Thyroid gland (tissue), 4 donors: Measurements from ENCODE around the gene SIPA1. TPM values are rescaled to one million over a fixed set of nuclear protein-coding genes. Genes with fewer than 3 reads are reported as not detected.
"Not testable (repeated sequence)": the region's sequence is repeated elsewhere in the genome, so short reads cannot be mapped to it uniquely, and the experiment has no call there.

Source experiments
- DNase-seq, 2 donors: peaks; one replicate each; pipeline ENCODE4 v3.0.0-alpha.2; 2019
- H3K27ac ChIP-seq, 3 donors: fragments of 200-600 bp; sonication (generic); 1 replicate in 2 of 3; 2 replicates in 1 of 3; pipeline ENCODE4 v1.5.1; 2016 to 2019; ENCODE audit warnings: mild to moderate bottlenecking in 1 of 3, moderate library complexity in 1 of 3
- H3K27me3 ChIP-seq: fragments of 200-600 bp; sonication (generic); one replicate; pipeline ENCODE4 v1.5.1; 2019
- H3K36me3 ChIP-seq, 2 donors: fragments of 200-600 bp; sonication (generic); one replicate each; pipeline ENCODE4 v1.5.1; 2016 to 2019
- H3K4me1 ChIP-seq, 2 donors: fragments of 200-600 bp; sonication (generic); one replicate each; pipeline ENCODE4 v1.5.1; 2017 to 2019
- H3K4me3 ChIP-seq, 3 donors: fragments of 200-600 bp; sonication (generic); replicated peaks in 1 of 3; 1 replicate in 2 of 3; 2 replicates in 1 of 3; pipeline ENCODE4 v1.5.1; 2016; ENCODE audit warnings: mild to moderate bottlenecking in 1 of 3
- H3K9me3 ChIP-seq: fragments of 200-600 bp; sonication (generic); one replicate; pipeline ENCODE4 v1.5.1; 2017
- CTCF ChIP-seq, 6 experiments: fragments of 200-600 bp in 3 of 6; fragments of 450-650 bp in 3 of 6; sonication (generic) in 3 of 6; IDR thresholded peaks; one replicate each; pipeline ENCODE4 v1.5.1; 2016 to 2019; ENCODE audit warnings: antibody characterized with exemption in 6 of 6, mild to moderate bottlenecking in 2 of 6, inconsistent platforms in 1 of 6, moderate library complexity in 1 of 6
- POLR2A ChIP-seq, 2 donors: fragments of 450-650 bp; IDR thresholded peaks; one replicate each; pipeline ENCODE4 v1.6.1; 2017; ENCODE audit warnings: antibody characterized with exemption in 2 of 2, mild to moderate bottlenecking in 2 of 2, moderate library complexity in 1 of 2
- WGBS, 2 donors: methylation state at CpG; one replicate each; pipeline ENCODE4 v1.1.5; 2017; 5-methylcytosine and 5-hydroxymethylcytosine counted together
- intact Hi-C: fragments of 100-400 bp; cut with DNase I; formaldehyde crosslinking; loops from one replicate; pipeline ENCODE4 v1.15.1; 2023
- total RNA-seq, 4 donors: library from RNA; depleted of rRNA; stranded (reverse); fragments of >200 nt; gene quantifications; one replicate each; pipeline ENCODE4 v1.2.3, GENCODE V29; 2016

The SIPA1 gene
- total RNA-seq, 4 donors from 2014 or later = 19.2 to 40.6 (median 32.7) TPM

- DNase-seq = no peak
- Histone ChIP-seq H3K4me1 (peaks cover 4 to 36% of the 10 kb centered on the region in 2 donors), H3K27me3 (no peaks in the 10 kb centered on the region), H3K36me3 (peaks cover 32 to 39% of the 10 kb centered on the region in 2 donors), H3K4me3 (no peak overlapping the region), H3K27ac (no peak overlapping the region), H3K9me3 (no peaks in the 10 kb centered on the region)
- TF ChIP-seq CTCF (IDR thresholded peaks at IDR 0.05) (no peak), POLR2A (IDR thresholded peaks at IDR 0.05) (no peak)
- intact Hi-C loops = no loop called here
- WGBS, 2 donors = 91 to 100% methylated on average over 4 to 14 of the region's 28 CpGs
Measured at GRCh38 chr11:65636108-65637031, 1.5 kb upstream of the SIPA1 start.

- DNase-seq = no peak
- H3K27me3 ChIP-seq = no peaks in the 10 kb centered on the region
- no peak overlapping the region for H3K27ac ChIP-seq
- H3K4me3 ChIP-seq = no peak overlapping the region
- WGBS, 2 donors = 94% methylated on average over 3 of the region's 3 CpGs
- no peaks in the 10 kb centered on the region for H3K9me3 ChIP-seq
- TF ChIP-seq POLR2A (IDR thresholded peaks at IDR 0.05) = no peak
- TF ChIP-seq CTCF (IDR thresholded peaks at IDR 0.05) = no peak
- intact Hi-C loops = no loop called here
- H3K4me1 ChIP-seq = peaks cover 4 to 36% of the 10 kb centered on the region in 2 donors
- peaks cover 32 to 34% of the 10 kb centered on the region in 2 donors for H3K36me3 ChIP-seq
Measured at GRCh38 chr11:65637032-65637557, 806 bp upstream of the SIPA1 start.

- H3K9me3 ChIP-seq, H3K4me3 ChIP-seq, DNase-seq, H3K27me3 ChIP-seq, intact Hi-C loops: not testable (repeated sequence)
- 69 to 92% methylated on average over 8 to 9 of the region's 9 CpGs for WGBS, 2 donors
- Histone ChIP-seq H3K36me3 (peaks cover 29 to 31% of the 10 kb centered on the region in 2 donors), H3K4me1 (peaks cover 4 to 36% of the 10 kb centered on the region in 2 donors), H3K27ac (peak overlapping the region in 1 of 3 donors; percentile 62)
Measured at GRCh38 chr11:65639228-65639597, 1.3 kb downstream of the SIPA1 start.

- Histone ChIP-seq H3K4me1 (peaks cover 4 to 36% of the 10 kb centered on the region in 2 donors), H3K27me3 (no peaks in the 10 kb centered on the region), H3K36me3 (peaks cover 23 to 25% of the 10 kb centered on the region in 2 donors), H3K4me3 (no peak overlapping the region), H3K9me3 (no peaks in the 10 kb centered on the region), H3K27ac (peak overlapping the region; percentile 17 to 71 (median 41))
- TF ChIP-seq POLR2A (IDR thresholded peaks at IDR 0.05) = no peak
- no peak for TF ChIP-seq CTCF (IDR thresholded peaks at IDR 0.05)
- intact Hi-C loops = no loop called here
- WGBS, 2 donors = 71 to 81% methylated on average over 5 to 7 of the region's 8 CpGs
- peak in 1 of 2 donors; percentile 24 for DNase-seq
Measured at GRCh38 chr11:65639623-65640482, 2.0 kb downstream of the SIPA1 start.
